Measurements from ENCODE around the gene FIZ1.

DNA sequence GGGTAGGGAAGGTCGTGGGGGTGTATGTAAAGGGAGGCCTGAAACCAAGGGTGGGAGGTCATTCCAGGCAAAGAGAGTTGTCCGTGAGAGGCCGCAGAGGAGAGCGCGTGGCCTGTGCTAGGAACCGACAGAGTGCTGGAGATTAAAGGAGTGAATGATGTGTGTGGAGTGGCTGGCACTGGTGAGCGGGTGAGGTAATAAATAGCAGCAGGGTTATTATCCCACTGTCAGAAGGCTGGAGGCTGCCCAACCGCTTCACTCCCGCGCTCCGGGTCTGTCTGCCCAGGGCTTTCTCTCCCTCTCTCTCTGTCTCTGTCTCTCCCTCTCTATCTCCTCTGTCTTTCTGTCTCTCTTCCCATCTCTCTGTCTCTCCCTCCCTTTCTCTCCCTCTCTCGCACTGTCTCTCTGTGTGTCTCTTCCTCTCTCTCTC is 36.0 kb downstream of the FIZ1 start:
- TF ChIP-seq, protein P1, sequence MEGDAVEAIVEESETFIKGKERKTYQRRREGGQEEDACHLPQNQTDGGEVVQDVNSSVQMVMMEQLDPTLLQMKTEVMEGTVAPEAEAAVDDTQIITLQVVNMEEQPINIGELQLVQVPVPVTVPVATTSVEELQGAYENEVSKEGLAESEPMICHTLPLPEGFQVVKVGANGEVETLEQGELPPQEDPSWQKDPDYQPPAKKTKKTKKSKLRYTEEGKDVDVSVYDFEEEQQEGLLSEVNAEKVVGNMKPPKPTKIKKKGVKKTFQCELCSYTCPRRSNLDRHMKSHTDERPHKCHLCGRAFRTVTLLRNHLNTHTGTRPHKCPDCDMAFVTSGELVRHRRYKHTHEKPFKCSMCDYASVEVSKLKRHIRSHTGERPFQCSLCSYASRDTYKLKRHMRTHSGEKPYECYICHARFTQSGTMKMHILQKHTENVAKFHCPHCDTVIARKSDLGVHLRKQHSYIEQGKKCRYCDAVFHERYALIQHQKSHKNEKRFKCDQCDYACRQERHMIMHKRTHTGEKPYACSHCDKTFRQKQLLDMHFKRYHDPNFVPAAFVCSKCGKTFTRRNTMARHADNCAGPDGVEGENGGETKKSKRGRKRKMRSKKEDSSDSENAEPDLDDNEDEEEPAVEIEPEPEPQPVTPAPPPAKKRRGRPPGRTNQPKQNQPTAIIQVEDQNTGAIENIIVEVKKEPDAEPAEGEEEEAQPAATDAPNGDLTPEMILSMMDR (conservative IDR thresholded peaks at IDR 0.05; ENCODE audit: low read depth in 2 of 2) = no peak
- no peak for TF ChIP-seq POLR2AphosphoS5 (IDR thresholded peaks at IDR 0.05; ENCODE audit: low read depth)
- TF ChIP-seq, protein P2, sequence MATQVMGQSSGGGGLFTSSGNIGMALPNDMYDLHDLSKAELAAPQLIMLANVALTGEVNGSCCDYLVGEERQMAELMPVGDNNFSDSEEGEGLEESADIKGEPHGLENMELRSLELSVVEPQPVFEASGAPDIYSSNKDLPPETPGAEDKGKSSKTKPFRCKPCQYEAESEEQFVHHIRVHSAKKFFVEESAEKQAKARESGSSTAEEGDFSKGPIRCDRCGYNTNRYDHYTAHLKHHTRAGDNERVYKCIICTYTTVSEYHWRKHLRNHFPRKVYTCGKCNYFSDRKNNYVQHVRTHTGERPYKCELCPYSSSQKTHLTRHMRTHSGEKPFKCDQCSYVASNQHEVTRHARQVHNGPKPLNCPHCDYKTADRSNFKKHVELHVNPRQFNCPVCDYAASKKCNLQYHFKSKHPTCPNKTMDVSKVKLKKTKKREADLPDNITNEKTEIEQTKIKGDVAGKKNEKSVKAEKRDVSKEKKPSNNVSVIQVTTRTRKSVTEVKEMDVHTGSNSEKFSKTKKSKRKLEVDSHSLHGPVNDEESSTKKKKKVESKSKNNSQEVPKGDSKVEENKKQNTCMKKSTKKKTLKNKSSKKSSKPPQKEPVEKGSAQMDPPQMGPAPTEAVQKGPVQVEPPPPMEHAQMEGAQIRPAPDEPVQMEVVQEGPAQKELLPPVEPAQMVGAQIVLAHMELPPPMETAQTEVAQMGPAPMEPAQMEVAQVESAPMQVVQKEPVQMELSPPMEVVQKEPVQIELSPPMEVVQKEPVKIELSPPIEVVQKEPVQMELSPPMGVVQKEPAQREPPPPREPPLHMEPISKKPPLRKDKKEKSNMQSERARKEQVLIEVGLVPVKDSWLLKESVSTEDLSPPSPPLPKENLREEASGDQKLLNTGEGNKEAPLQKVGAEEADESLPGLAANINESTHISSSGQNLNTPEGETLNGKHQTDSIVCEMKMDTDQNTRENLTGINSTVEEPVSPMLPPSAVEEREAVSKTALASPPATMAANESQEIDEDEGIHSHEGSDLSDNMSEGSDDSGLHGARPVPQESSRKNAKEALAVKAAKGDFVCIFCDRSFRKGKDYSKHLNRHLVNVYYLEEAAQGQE (IDR thresholded peaks at IDR 0.05; ENCODE audit: unreplicated experiment) = no peak
